HepG2 (cell line): Measurements from ENCODE around the gene SLC35F6. TPM values are rescaled to one million over a fixed set of nuclear protein-coding genes. Genes with fewer than 3 reads are reported as not detected.

Source experiments
- HOXA5 ChIP-seq: sonication (generic); formaldehyde crosslinking; IDR thresholded peaks from 2 replicates; pipeline ENCODE4 v1.4.0; 2020; ENCODE audit warnings: missing genetic modification reagents
- MTA1 ChIP-seq: sonication (generic); formaldehyde crosslinking; IDR thresholded peaks from 2 replicates; pipeline ENCODE4 v1.4.0; 2020; ENCODE audit warnings: missing genetic modification reagents, mild to moderate bottlenecking, borderline replicate concordance
- MYNN ChIP-seq: sonication (generic); formaldehyde crosslinking; IDR thresholded peaks from 2 replicates; pipeline ENCODE4 v1.4.0; 2020; ENCODE audit warnings: mild to moderate bottlenecking, low read depth, missing genetic modification reagents
- NFIB ChIP-seq: sonication (generic); formaldehyde crosslinking; IDR thresholded peaks from 2 replicates; pipeline ENCODE4 v1.9.0; 2021; ENCODE audit warnings: missing genetic modification reagents, mild to moderate bottlenecking, borderline replicate concordance
- POLR2G ChIP-seq: fragments of 200-400 bp; formaldehyde crosslinking; IDR thresholded peaks from 2 replicates; pipeline ENCODE4 v1.6.1; 2018; ENCODE audit warnings: mild to moderate bottlenecking, low read depth, low read length, moderate library complexity
- RBM22 ChIP-seq: fragments of 200-400 bp; formaldehyde crosslinking; optimal IDR thresholded peaks from 2 replicates; pipeline ENCODE3; 2017; ENCODE audit warnings: mild to moderate bottlenecking, low read length, moderate library complexity
- REPIN1 ChIP-seq: sonication (generic); formaldehyde crosslinking; IDR thresholded peaks from 2 replicates; pipeline ENCODE4 v1.8.0; 2022; ENCODE audit warnings: missing genetic modification reagents, low read depth, mild to moderate bottlenecking, borderline replicate concordance
- SIN3A ChIP-seq: IDR thresholded peaks from 2 replicates; pipeline ENCODE4 v1.6.1; 2011; ENCODE audit warnings: low read depth, mild to moderate bottlenecking, control low read depth, low read length, borderline replicate concordance
- SMARCC2 ChIP-seq: fragments of 450-650 bp; IDR thresholded peaks from 2 replicates; pipeline ENCODE4 v1.6.1; 2017; ENCODE audit warnings: antibody characterized with exemption, mild to moderate bottlenecking
- TCF12 ChIP-seq, 2 experiments: fragments of 450-650 bp in 1 of 2; sonication (generic) in 1 of 2; formaldehyde crosslinking in 1 of 2; IDR thresholded peaks; 2 replicates each; pipeline versions ENCODE4 v1.6.1 to v1.8.0; 2017 to 2022; ENCODE audit warnings: antibody characterized with exemption in 1 of 2, mild to moderate bottlenecking in 1 of 2, missing genetic modification reagents in 1 of 2, moderate library complexity in 1 of 2
- ZKSCAN1 ChIP-seq: fragments of 150-350 bp; IDR thresholded peaks from 2 replicates; pipeline ENCODE4 v1.6.1; 2014; ENCODE audit warnings: low read length
- ZMAT3 ChIP-seq: sonication (generic); formaldehyde crosslinking; conservative IDR thresholded peaks from 2 replicates; pipeline ENCODE4 v1.7.0; 2021; ENCODE audit warnings: missing genetic modification reagents
- ZNF256 ChIP-seq: sonication (generic); formaldehyde crosslinking; conservative IDR thresholded peaks from 2 replicates; pipeline ENCODE4 v1.4.0; 2020; ENCODE audit warnings: missing genetic modification reagents
- ZNF260 ChIP-seq: sonication (generic); formaldehyde crosslinking; IDR thresholded peaks from 2 replicates; pipeline ENCODE4 v1.4.0; 2020; ENCODE audit warnings: missing genetic modification reagents, low read depth, mild to moderate bottlenecking, borderline replicate concordance
- ZNF329 ChIP-seq: sonication (generic); formaldehyde crosslinking; IDR thresholded peaks from 2 replicates; pipeline ENCODE4 v1.9.0; 2021; ENCODE audit warnings: low read depth, mild to moderate bottlenecking, missing genetic modification reagents
- ZNF343 ChIP-seq: sonication (generic); formaldehyde crosslinking; IDR thresholded peaks from 2 replicates; pipeline ENCODE4 v1.4.0; 2020; ENCODE audit warnings: mild to moderate bottlenecking, missing genetic modification reagents
- ZNF619 ChIP-seq: sonication (generic); formaldehyde crosslinking; IDR thresholded peaks from 2 replicates; pipeline ENCODE4 v1.4.0; 2020; ENCODE audit warnings: mild to moderate bottlenecking, missing genetic modification reagents
- polyA plus RNA-seq, 8 experiments: library from polyadenylated mRNA; depleted of rRNA in 3 of 8; stranded (reverse) in 7 of 8; unstranded in 1 of 8; fragments of >200 nt; fragmentation: Illumina TruSeq in 4 of 8; extraction: Trizol in 4 of 8; gene quantifications; 2 replicates each; pipeline versions ENCODE4 v1.2.1 to v1.2.3, GENCODE V29; 2011 to 2016; ENCODE audit warnings: low read depth in 4 of 8, missing spikeins in 1 of 8, mixed read lengths in 1 of 8; ENCODE audit not compliant: insufficient read depth in 1 of 8
- total RNA-seq, 5 experiments: library from RNA; depleted of rRNA; stranded (reverse); fragments of >200 nt; fragmentation: Illumina TruSeq; extraction: Trizol; gene quantifications; 2 replicates each; pipeline ENCODE4 v1.2.3, GENCODE V29; 2016; ENCODE audit warnings: low read depth in 1 of 5
- TF ChIP-seq, protein P1 (sequence below): sonication (generic); formaldehyde crosslinking; IDR thresholded peaks from 2 replicates; pipeline ENCODE4 v1.4.0; 2020; ENCODE audit warnings: missing genetic modification reagents
- TF ChIP-seq, protein P2 (sequence below): IDR thresholded peaks from 2 replicates; pipeline ENCODE4 v1.6.1; 2016; ENCODE audit warnings: low read depth, missing genetic modification reagents, missing compliant biosample characterization
- TF ChIP-seq, protein P3 (sequence below): sonication (generic); formaldehyde crosslinking; IDR thresholded peaks from 2 replicates; pipeline ENCODE4 v1.5.0; 2020; ENCODE audit warnings: mild to moderate bottlenecking, missing genetic modification reagents

SLC35F6 gene
- total and polyA plus RNA-seq, 2 of the 13 experiments (the other 11 are each of a cell fraction or from before 2014, with no cell fraction given): 15.2 to 21.2 TPM

- TF ChIP-seq ZNF329 (CRISPR knock-in tag) (no peak), NFIB (CRISPR knock-in tag) (no peak), RBM22 (no peak), SIN3A (no peak), MTA1 (CRISPR knock-in tag) (peak; percentile 70; the same call in 1 of the 2 replicates), ZMAT3 (CRISPR knock-in tag) (no peak), HOXA5 (CRISPR knock-in tag) (no peak), ZNF260 (CRISPR knock-in tag) (no peak), ZKSCAN1 (no peak), MYNN (CRISPR knock-in tag) (no peak), SMARCC2 (no peak), ZNF619 (CRISPR knock-in tag) (no peak), POLR2G (no peak), REPIN1 (peak; percentile 69; the same call in 1 of the 2 replicates), TCF12 (IDR thresholded peaks at IDR 0.05) (no peak), TCF12 (CRISPR knock-in tag; IDR thresholded peaks at IDR 0.05) (no peak), ZNF343 (CRISPR knock-in tag) (no peak), ZNF256 (CRISPR knock-in tag) (no peak)
- TF ChIP-seq, protein P1, sequence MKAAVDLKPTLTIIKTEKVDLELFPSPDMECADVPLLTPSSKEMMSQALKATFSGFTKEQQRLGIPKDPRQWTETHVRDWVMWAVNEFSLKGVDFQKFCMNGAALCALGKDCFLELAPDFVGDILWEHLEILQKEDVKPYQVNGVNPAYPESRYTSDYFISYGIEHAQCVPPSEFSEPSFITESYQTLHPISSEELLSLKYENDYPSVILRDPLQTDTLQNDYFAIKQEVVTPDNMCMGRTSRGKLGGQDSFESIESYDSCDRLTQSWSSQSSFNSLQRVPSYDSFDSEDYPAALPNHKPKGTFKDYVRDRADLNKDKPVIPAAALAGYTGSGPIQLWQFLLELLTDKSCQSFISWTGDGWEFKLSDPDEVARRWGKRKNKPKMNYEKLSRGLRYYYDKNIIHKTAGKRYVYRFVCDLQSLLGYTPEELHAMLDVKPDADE: no peak
- TF ChIP-seq, protein P2, sequence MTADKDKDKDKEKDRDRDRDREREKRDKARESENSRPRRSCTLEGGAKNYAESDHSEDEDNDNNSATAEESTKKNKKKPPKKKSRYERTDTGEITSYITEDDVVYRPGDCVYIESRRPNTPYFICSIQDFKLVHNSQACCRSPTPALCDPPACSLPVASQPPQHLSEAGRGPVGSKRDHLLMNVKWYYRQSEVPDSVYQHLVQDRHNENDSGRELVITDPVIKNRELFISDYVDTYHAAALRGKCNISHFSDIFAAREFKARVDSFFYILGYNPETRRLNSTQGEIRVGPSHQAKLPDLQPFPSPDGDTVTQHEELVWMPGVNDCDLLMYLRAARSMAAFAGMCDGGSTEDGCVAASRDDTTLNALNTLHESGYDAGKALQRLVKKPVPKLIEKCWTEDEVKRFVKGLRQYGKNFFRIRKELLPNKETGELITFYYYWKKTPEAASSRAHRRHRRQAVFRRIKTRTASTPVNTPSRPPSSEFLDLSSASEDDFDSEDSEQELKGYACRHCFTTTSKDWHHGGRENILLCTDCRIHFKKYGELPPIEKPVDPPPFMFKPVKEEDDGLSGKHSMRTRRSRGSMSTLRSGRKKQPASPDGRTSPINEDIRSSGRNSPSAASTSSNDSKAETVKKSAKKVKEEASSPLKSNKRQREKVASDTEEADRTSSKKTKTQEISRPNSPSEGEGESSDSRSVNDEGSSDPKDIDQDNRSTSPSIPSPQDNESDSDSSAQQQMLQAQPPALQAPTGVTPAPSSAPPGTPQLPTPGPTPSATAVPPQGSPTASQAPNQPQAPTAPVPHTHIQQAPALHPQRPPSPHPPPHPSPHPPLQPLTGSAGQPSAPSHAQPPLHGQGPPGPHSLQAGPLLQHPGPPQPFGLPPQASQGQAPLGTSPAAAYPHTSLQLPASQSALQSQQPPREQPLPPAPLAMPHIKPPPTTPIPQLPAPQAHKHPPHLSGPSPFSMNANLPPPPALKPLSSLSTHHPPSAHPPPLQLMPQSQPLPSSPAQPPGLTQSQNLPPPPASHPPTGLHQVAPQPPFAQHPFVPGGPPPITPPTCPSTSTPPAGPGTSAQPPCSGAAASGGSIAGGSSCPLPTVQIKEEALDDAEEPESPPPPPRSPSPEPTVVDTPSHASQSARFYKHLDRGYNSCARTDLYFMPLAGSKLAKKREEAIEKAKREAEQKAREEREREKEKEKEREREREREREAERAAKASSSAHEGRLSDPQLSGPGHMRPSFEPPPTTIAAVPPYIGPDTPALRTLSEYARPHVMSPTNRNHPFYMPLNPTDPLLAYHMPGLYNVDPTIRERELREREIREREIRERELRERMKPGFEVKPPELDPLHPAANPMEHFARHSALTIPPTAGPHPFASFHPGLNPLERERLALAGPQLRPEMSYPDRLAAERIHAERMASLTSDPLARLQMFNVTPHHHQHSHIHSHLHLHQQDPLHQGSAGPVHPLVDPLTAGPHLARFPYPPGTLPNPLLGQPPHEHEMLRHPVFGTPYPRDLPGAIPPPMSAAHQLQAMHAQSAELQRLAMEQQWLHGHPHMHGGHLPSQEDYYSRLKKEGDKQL (CRISPR knock-in tag): peak; percentile 96
- TF ChIP-seq, protein P3, sequence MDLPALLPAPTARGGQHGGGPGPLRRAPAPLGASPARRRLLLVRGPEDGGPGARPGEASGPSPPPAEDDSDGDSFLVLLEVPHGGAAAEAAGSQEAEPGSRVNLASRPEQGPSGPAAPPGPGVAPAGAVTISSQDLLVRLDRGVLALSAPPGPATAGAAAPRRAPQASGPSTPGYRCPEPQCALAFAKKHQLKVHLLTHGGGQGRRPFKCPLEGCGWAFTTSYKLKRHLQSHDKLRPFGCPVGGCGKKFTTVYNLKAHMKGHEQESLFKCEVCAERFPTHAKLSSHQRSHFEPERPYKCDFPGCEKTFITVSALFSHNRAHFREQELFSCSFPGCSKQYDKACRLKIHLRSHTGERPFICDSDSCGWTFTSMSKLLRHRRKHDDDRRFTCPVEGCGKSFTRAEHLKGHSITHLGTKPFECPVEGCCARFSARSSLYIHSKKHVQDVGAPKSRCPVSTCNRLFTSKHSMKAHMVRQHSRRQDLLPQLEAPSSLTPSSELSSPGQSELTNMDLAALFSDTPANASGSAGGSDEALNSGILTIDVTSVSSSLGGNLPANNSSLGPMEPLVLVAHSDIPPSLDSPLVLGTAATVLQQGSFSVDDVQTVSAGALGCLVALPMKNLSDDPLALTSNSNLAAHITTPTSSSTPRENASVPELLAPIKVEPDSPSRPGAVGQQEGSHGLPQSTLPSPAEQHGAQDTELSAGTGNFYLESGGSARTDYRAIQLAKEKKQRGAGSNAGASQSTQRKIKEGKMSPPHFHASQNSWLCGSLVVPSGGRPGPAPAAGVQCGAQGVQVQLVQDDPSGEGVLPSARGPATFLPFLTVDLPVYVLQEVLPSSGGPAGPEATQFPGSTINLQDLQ: no peak
These were observed 42.7 kb upstream of the SLC35F6 start (continued) for GRCh38 chr2:26721115-26722032.
